K562 (cell line): Measurements from ENCODE around the gene NUF2. TPM values are rescaled to one million over a fixed set of nuclear protein-coding genes. Genes with fewer than 3 reads are reported as not detected.

Experiments used
- ATAC-seq: fragments of 200-7000 bp; cut with Tn5 transposase; 3 replicates; pipeline ENCODE4 v1.9.1; 2020; ENCODE audit warnings: moderate library complexity
- BruUV-seq: library from RNA; stranded (reverse); fragments of 400-500 nt; replicated peaks from 2 replicates; lab custom pipeline; 2021; lab: Mats Ljungman, UMichigan
- CTCF ChIA-PET: fragments of 300-600 bp; formaldehyde crosslinking; extraction: SDS; loops from one replicate; lab custom pipeline; 2021; ENCODE audit warnings: low intra/inter-chr PET ratio; lab: Yijun Ruan, JAX
- POLR2A ChIA-PET: fragments of 300-600, 350-650 bp; sonication (Branson Sonifier 250); formaldehyde crosslinking; extraction: SDS; loops from one replicate; lab custom pipeline; 2021; ENCODE audit warnings: antibody characterized with exemption, inconsistent platforms; lab: Yijun Ruan, JAX
- DNase-seq, 4 experiments: peaks; one replicate each; pipeline versions ENCODE4 v3.0.0 to v3.0.0-alpha.2; 2011 to 2018; ENCODE audit warnings: low spot score in 3 of 4, mixed read lengths in 3 of 4; ENCODE audit errors: extremely low read depth in 1 of 4
- FAIRE-seq: peaks from 2 replicates; lab custom pipeline; 2011; peaks lifted over from hg19 to GRCh38; lab: Jason Lieb, UNC
- H2AFZ ChIP-seq: 2 replicates; pipeline ENCODE4 v1.6.0; 2011; ENCODE audit warnings: low read depth, low read length, control low read depth, inconsistent platforms
- H3K27ac ChIP-seq: fragments of 200-600 bp; 3 replicates; pipeline ENCODE4 v1.8.0; 2011; ENCODE audit warnings: low read depth, mild to moderate bottlenecking, control low read depth, inconsistent platforms, low read length, moderate library complexity, mixed read lengths; ENCODE audit errors: extremely low read depth
- H3K27me3 ChIP-seq, 2 experiments: fragments of 300-600 bp in 1 of 2; 2 replicates in 1 of 2; 3 replicates in 1 of 2; pipeline versions ENCODE4 v1.6.0 to v1.8.0; 2011; ENCODE audit warnings: inconsistent platforms in 2 of 2, low read length in 2 of 2, mild to moderate bottlenecking in 1 of 2, mixed read lengths in 1 of 2, moderate library complexity in 1 of 2; ENCODE audit not compliant: control insufficient read depth in 2 of 2, insufficient read depth in 2 of 2
- H3K36me3 ChIP-seq: fragments of 300-600 bp; 3 replicates; pipeline ENCODE4 v1.8.0; 2011; ENCODE audit warnings: mild to moderate bottlenecking, low read length, inconsistent platforms; ENCODE audit not compliant: control insufficient read depth, insufficient read depth
- H3K4me1 ChIP-seq, 2 experiments: fragments of 200-600 bp in 1 of 2; replicated peaks in 1 of 2; 2 replicates in 1 of 2; 3 replicates in 1 of 2; pipeline versions ENCODE4 v1.5.1 to v1.8.0; 2011; ENCODE audit warnings: inconsistent platforms in 2 of 2, low read length in 2 of 2, mild to moderate bottlenecking in 1 of 2, mixed read lengths in 1 of 2, moderate library complexity in 1 of 2; ENCODE audit not compliant: control insufficient read depth in 2 of 2, insufficient read depth in 2 of 2
- H3K4me2 ChIP-seq: 2 replicates; pipeline ENCODE4 v1.6.1; 2011; ENCODE audit warnings: low read length, control low read depth, inconsistent platforms, mixed read lengths; ENCODE audit not compliant: insufficient read depth
- H3K4me3 ChIP-seq: fragments of 200-600 bp; sonication (generic), shearing (Covaris generic); 2 replicates; pipeline ENCODE4 v1.5.1; 2016; ENCODE audit warnings: control low read depth, inconsistent platforms
- H3K79me2 ChIP-seq: fragments of 200-600 bp; 3 replicates; pipeline ENCODE4 v1.8.0; 2011; ENCODE audit warnings: low read length, inconsistent platforms; ENCODE audit not compliant: control insufficient read depth, insufficient read depth
- H3K9ac ChIP-seq, 2 experiments: 2 replicates each; pipeline versions ENCODE4 v1.6.0 to v1.6.1; 2011; ENCODE audit warnings: low read depth in 2 of 2, low read length in 2 of 2, control low read depth in 1 of 2, inconsistent platforms in 1 of 2, mild to moderate bottlenecking in 1 of 2, mixed read lengths in 1 of 2; ENCODE audit not compliant: insufficient read depth in 1 of 2
- H3K9me1 ChIP-seq: one replicate; pipeline ENCODE4 v1.6.0; 2011; ENCODE audit warnings: inconsistent platforms, mild to moderate bottlenecking, low read length, moderate library complexity; ENCODE audit not compliant: control insufficient read depth, insufficient read depth
- H3K9me3 ChIP-seq: replicated peaks from 2 replicates; pipeline ENCODE4 v1.5.1; 2011; ENCODE audit warnings: low read depth, low read length, inconsistent platforms; ENCODE audit not compliant: control insufficient read depth, insufficient read depth
- H4K20me1 ChIP-seq: replicated peaks from 2 replicates; pipeline ENCODE4 v1.6.1; 2011; ENCODE audit warnings: low read length, inconsistent platforms, mixed read lengths; ENCODE audit not compliant: control insufficient read depth, insufficient read depth
- C11orf30 ChIP-seq: fragments of 450-650 bp; IDR thresholded peaks from 2 replicates; pipeline ENCODE4 v1.6.1; 2016; ENCODE audit warnings: low read depth, mild to moderate bottlenecking
- MBD1 ChIP-seq: fragments of 250-450 bp; sonication (Bioruptor Pico); IDR thresholded peaks from 2 replicates; pipeline ENCODE4 v1.8.0; 2022; ENCODE audit warnings: inconsistent platforms
- MXI1 ChIP-seq: IDR thresholded peaks from 2 replicates; pipeline ENCODE4 v1.6.1; 2011; ENCODE audit warnings: low read depth, mild to moderate bottlenecking, improper control_type of control experiment, low read length
- NFIC ChIP-seq: fragments of 450-650 bp; IDR thresholded peaks from 2 replicates; pipeline ENCODE4 v1.6.1; 2017; ENCODE audit warnings: mild to moderate bottlenecking, inconsistent platforms
- NR2C1 ChIP-seq, 2 experiments: fragments of 450-650 bp; IDR thresholded peaks; 2 replicates each; pipeline ENCODE4 v1.6.1; 2017; ENCODE audit warnings: mild to moderate bottlenecking in 2 of 2, antibody characterized with exemption in 1 of 2, inconsistent platforms in 1 of 2, missing compliant biosample characterization in 1 of 2, missing genetic modification characterization in 1 of 2
- POLR2AphosphoS5 ChIP-seq: IDR thresholded peaks from 2 replicates; pipeline ENCODE4 v1.6.1; 2011; ENCODE audit warnings: mild to moderate bottlenecking, low read depth, low read length, moderate library complexity; ENCODE audit not compliant: control insufficient read depth, insufficient read depth
- RREB1 ChIP-seq: fragments of 250-450 bp; sonication (Bioruptor Pico); IDR thresholded peaks from 2 replicates; pipeline ENCODE4 v1.4.0; 2020
- SMARCE1 ChIP-seq: fragments of 450-650 bp; IDR thresholded peaks from 2 replicates; pipeline ENCODE4 v1.7.1; 2016; ENCODE audit warnings: mild to moderate bottlenecking
- SP1 ChIP-seq: sonication (generic); formaldehyde crosslinking; IDR thresholded peaks from 2 replicates; pipeline ENCODE4 v1.8.1; 2022; ENCODE audit warnings: mild to moderate bottlenecking, missing genetic modification reagents
- USF1 ChIP-seq: sonication (generic); formaldehyde crosslinking; IDR thresholded peaks from 2 replicates; pipeline ENCODE4 v1.9.0; 2022; ENCODE audit warnings: mild to moderate bottlenecking, missing genetic modification reagents
- ZNF263 ChIP-seq: sonication (generic); formaldehyde crosslinking; IDR thresholded peaks from 2 replicates; pipeline ENCODE4 v1.8.0; 2022; ENCODE audit warnings: mild to moderate bottlenecking, missing genetic modification reagents, borderline replicate concordance
- ZNF644 ChIP-seq: fragments of 200-800 bp; sonication (Bioruptor generic); IDR thresholded peaks from 2 replicates; pipeline ENCODE4 v1.6.1; 2016; ENCODE audit warnings: low read depth, missing genetic modification characterization, missing compliant biosample characterization
- ZNF695 ChIP-seq: fragments of 450-650 bp; formaldehyde crosslinking; IDR thresholded peaks from 2 replicates; pipeline ENCODE4 v1.4.0; 2020; ENCODE audit warnings: mild to moderate bottlenecking, moderate library complexity
- WGBS: fragments of 100-300 bp; shearing (Covaris generic); methylation state at CpG from one replicate; pipeline ENCODE4 v1.1.6; 2016; ENCODE audit warnings: low coverage, mixed read lengths; ENCODE audit not compliant: insufficient coverage; ENCODE audit errors: missing lambda C conversion rate; 5-methylcytosine and 5-hydroxymethylcytosine counted together
- in situ Hi-C: fragments of 300-500 bp; cut with MboI; formaldehyde crosslinking; loops from 4 replicates; pipeline ENCODE4 v1.15.0; 2018; ENCODE audit warnings: inconsistent platforms, mixed read lengths
- intact Hi-C: fragments of 100-400 bp; cut with micrococcal nuclease; formaldehyde crosslinking; loops from 2 replicates; pipeline ENCODE4 v1.14.2; 2022
- polyA plus RNA-seq, 8 experiments: library from polyadenylated mRNA; depleted of rRNA in 4 of 8; stranded (reverse) in 5 of 8; unstranded in 3 of 8; fragments of >200 nt; fragmentation: Nextera tagmentation in 2 of 8; fragmentation: Illumina TruSeq in 1 of 8; extraction: Ambion mirVana in 2 of 8; extraction: Trizol in 1 of 8; gene quantifications; 2 replicates each; pipeline versions ENCODE4 v1.2.1 to v1.2.3, GENCODE V29; 2011 to 2014; ENCODE audit warnings: inconsistent platforms in 1 of 8, missing spikeins in 1 of 8
- total RNA-seq, 7 experiments: library from RNA; depleted of rRNA in 6 of 7; stranded (reverse); fragments of >200 nt in 6 of 7; fragmentation: Illumina TruSeq in 2 of 7; extraction: Trizol in 2 of 7; gene quantifications; 2 replicates each; pipeline versions ENCODE4 v1.2.1 to v1.2.3, GENCODE V29; 2011 to 2021; ENCODE audit warnings: low replicate concordance in 1 of 7

NUF2 gene
- total and polyA plus RNA-seq, 9 of the 15 experiments (the other 6 are each of a cell fraction or from before 2014, with no cell fraction given), result 42.5 to 90.0 (median 60.3) TPM

GRCh38 chr1:163307479-163308171 is 14.1 kb upstream of the NUF2 start (continued):
- TF ChIP-seq NR2C1 (IDR thresholded peaks at IDR 0.05) (no peak), NR2C1 (tag; IDR thresholded peaks at IDR 0.05) (no peak), ZNF644 (tag) (no peak), ZNF695 (no peak), MXI1 (no peak)

GRCh38 chr1:163308811-163309210 is 12.9 kb upstream of the NUF2 start:
- DNase-seq (no peak), ATAC-seq (no peak), FAIRE-seq (no peak)
- Histone ChIP-seq H4K20me1 (no peaks in the 10 kb centered on the region), H3K4me1 (no peaks in the 10 kb centered on the region), H3K9ac (no peak overlapping the region), H3K27ac (no peak overlapping the region), H3K36me3 (no peaks in the 10 kb centered on the region), H3K4me3 (no peak overlapping the region), H2AFZ (no peak overlapping the region), H3K4me2 (no peak overlapping the region), H3K79me2 (no peaks in the 10 kb centered on the region), H3K9me1 (no peaks in the 10 kb centered on the region), H3K27me3 (no peaks in the 10 kb centered on the region), H3K9me3 (no peaks in the 10 kb centered on the region)
- no TSS peak for BruUV-seq
- in situ Hi-C loops, result loop anchor here (5.0 kb wide), 1 partner anchor 452 kb away; no protein-coding TSS in a partner anchor
- ChIA-PET CTCF (no interaction called here), POLR2A (no interaction called here)
- intact Hi-C loops, result no loop called here
- 89% methylated on average over 1 of the region's 1 CpG for WGBS
- TF ChIP-seq C11orf30, result no peak
- TF ChIP-seq POLR2AphosphoS5, result no peak
- no peak for TF ChIP-seq NFIC
- no peak for TF ChIP-seq SP1 (CRISPR knock-in tag)
- no peak for TF ChIP-seq RREB1 (CRISPR knock-in tag)
- TF ChIP-seq USF1 (CRISPR knock-in tag), result no peak
- TF ChIP-seq MBD1, result no peak
- no peak for TF ChIP-seq ZNF263
- TF ChIP-seq SMARCE1, result no peak
